Cardiac atrium fibroblast (primary cell): ENCODE results near the gene OR7D4. TPM values are rescaled to one million over a fixed set of nuclear protein-coding genes. Genes with fewer than 3 reads are reported as not detected.

Source experiments
- total RNA-seq: library from RNA; depleted of rRNA; stranded (reverse); fragments of >200 nt; gene quantifications from 2 replicates; pipeline ENCODE4 v1.2.3, GENCODE V29; 2015

The OR7D4 gene
- not detected in 2 replicates for total RNA-seq

DNA sequence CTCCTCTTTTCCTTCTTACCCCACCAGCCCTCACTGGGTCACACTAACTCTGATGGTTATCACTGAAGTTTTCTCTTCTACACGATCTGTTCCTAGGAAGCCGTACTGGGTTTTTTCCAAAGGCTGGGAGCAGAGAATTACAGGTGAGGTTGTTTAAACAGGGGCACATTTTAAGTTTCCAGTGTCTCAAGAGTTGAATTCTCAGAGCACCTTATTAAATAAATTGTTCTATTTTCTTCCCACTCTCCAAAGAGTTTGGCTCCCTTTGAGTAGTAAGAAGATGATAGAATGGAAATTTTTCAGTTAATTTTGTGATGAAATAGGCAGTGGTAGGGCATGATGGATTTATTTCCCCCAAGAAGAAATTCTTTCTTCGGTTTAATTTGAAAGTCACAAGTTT, at the start of gene OR7D4:
Gene OR7D4, minus strand, starts transcription at position 101 of the 400 bp plus-strand sequence. CDS start 4,752 bp downstream, outside the sequence.

DNA sequence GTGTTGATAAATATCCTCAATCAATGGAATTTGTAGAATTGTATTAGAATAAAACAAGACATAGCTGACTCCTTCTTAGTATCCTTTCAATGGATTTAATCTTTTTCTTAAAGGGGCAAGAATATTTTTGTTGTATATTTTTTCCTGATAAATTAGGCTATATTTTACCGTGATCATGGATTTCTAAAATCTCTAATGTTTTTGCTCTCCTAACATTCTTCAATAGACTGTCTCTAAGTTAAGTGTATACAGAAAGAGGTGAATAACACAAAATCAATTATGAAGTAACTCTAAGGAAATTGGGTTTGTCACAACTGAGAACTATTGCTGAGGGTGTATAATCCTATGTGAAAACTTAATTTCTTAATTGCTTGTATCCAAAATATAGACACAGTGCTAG, 31.2 kb upstream of the OR7D4 start, which contains the start of gene OR7E24:
Gene OR7E24, plus strand, starts transcription at position 301 of the 400 bp plus-strand sequence. CDS start 114 bp downstream, outside the sequence.

DNA sequence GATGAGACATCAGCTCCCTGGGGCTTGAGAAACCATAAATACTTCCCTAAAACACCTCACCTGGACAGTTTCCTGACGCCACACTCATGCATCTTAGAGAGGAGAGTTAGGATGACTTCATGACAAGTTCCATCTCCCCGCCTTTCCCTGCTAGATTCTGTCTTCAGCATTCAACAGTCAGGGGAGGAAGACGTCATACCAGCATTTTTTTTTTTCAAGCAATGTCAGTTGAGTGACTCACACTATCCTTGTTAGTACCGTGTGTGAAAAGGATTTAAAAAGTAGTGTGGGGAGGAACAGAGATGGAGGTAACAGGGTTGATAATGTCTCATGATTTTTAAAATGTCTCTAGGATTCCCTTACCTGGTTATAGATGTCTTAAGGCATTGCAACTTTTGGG, 40.5 kb downstream of the OR7D4 start, which contains the start of gene OR7D2:
Gene OR7D2, plus strand, starts transcription at position 79 of the 400 bp plus-strand sequence. CDS start 6,803 bp downstream, outside the sequence.

Other genes starting within 250 kb of the OR7D4 start
- gene MUC16, start 209.2 kb downstream of the OR7D4 start, total RNA-seq: not detected in 2 replicates
- gene OR1M1, start 132.5 kb downstream of the OR7D4 start, total RNA-seq: not detected in 2 replicates
- not detected in 2 replicates for gene OR7G2, start 112.1 kb downstream of the OR7D4 start, total RNA-seq
- gene OR7G1, start 103.8 kb downstream of the OR7D4 start, total RNA-seq: not detected in 2 replicates
- not detected in 2 replicates for gene OR7G3, start 92.6 kb downstream of the OR7D4 start, total RNA-seq
- gene ZNF317, start 79.2 kb downstream of the OR7D4 start, total RNA-seq: 11.2 TPM in 2 replicates
- gene OR7D2, start 40.6 kb downstream of the OR7D4 start, total RNA-seq: not detected in 2 replicates
- gene OR7E24, start 31.3 kb upstream of the OR7D4 start, total RNA-seq: not detected in 2 replicates
- gene ZNF699, start 90.2 kb upstream of the OR7D4 start, total RNA-seq: 1.3 and 2.3 TPM in 2 replicates
- 6.8 and 9.4 TPM in 2 replicates for gene ZNF559, start 104.6 kb upstream of the OR7D4 start, total RNA-seq
- gene ZNF177, start 143.4 kb upstream of the OR7D4 start, total RNA-seq: 1.1 and 1.8 TPM in 2 replicates
- 7.6 and 10.0 TPM in 2 replicates for gene ZNF266, start 216.0 kb upstream of the OR7D4 start, total RNA-seq